K562 (cell line): Measurements from ENCODE around the gene ATP13A1. TPM values are rescaled to one million over a fixed set of nuclear protein-coding genes. Genes with fewer than 3 reads are reported as not detected.

ENCODE experiments used
- HEY1 ChIP-seq: fragments of 250-450 bp; sonication (Bioruptor Pico); IDR thresholded peaks from 2 replicates; pipeline ENCODE4 v1.5.0; 2020; ENCODE audit warnings: mild to moderate bottlenecking, moderate library complexity, borderline replicate concordance
- HMGN3 ChIP-seq: IDR thresholded peaks from 2 replicates; pipeline ENCODE4 v1.6.1; 2011; ENCODE audit warnings: borderline replicate concordance, low read depth, mild to moderate bottlenecking, mixed read lengths, low read length; ENCODE audit not compliant: insufficient read length; ENCODE audit errors: extremely low read depth
- MCM3 ChIP-seq: fragments of 450-650 bp; IDR thresholded peaks from 2 replicates; pipeline ENCODE4 v1.6.1; 2016
- MXD1 ChIP-seq: fragments of 250-450 bp; sonication (Bioruptor Pico); IDR thresholded peaks from 2 replicates; pipeline ENCODE4 v1.8.0; 2021; ENCODE audit warnings: borderline replicate concordance, mild to moderate bottlenecking, moderate library complexity; ENCODE audit not compliant: poor library complexity, severe bottlenecking
- MYNN ChIP-seq, 2 experiments: sonication (generic); formaldehyde crosslinking in 1 of 2; IDR thresholded peaks; 2 replicates each; pipeline versions ENCODE4 v1.5.0 to v1.6.1; 2016 to 2020; ENCODE audit warnings: antibody characterized with exemption in 1 of 2, missing genetic modification reagents in 1 of 2
- RBM22 ChIP-seq: fragments of 200-400 bp; formaldehyde crosslinking; IDR thresholded peaks from 2 replicates; pipeline ENCODE4 v1.6.1; 2018; ENCODE audit warnings: low read length, low read depth; ENCODE audit not compliant: poor library complexity, severe bottlenecking
- SIRT6 ChIP-seq: IDR thresholded peaks from one replicate; pipeline ENCODE4 v1.6.1; 2012; ENCODE audit warnings: low read depth, mild to moderate bottlenecking, control low read depth, inconsistent platforms, low read length, moderate library complexity
- SMAD3 ChIP-seq: fragments of 450-650 bp; formaldehyde crosslinking; conservative IDR thresholded peaks from 2 replicates; pipeline ENCODE4 v1.4.0; 2020; ENCODE audit warnings: mild to moderate bottlenecking
- YY1 ChIP-seq, 3 experiments: IDR thresholded peaks; 2 replicates each; pipeline ENCODE4 v1.6.1; 2011; ENCODE audit warnings: low read length in 2 of 3, mild to moderate bottlenecking in 2 of 3, moderate library complexity in 2 of 3, borderline replicate concordance in 1 of 3, control low read depth in 1 of 3, low read depth in 1 of 3; ENCODE audit not compliant: insufficient read depth in 3 of 3, insufficient replicate concordance in 2 of 3, control insufficient read depth in 1 of 3, insufficient read length in 1 of 3; ENCODE audit errors: extremely low read depth in 1 of 3
- ZNF174 ChIP-seq: fragments of 250-450 bp; sonication (Bioruptor Pico); IDR thresholded peaks from 2 replicates; pipeline ENCODE4 v1.4.0; 2020; ENCODE audit warnings: mild to moderate bottlenecking
- polyA plus RNA-seq, 8 experiments: library from polyadenylated mRNA; depleted of rRNA in 4 of 8; stranded (reverse) in 5 of 8; unstranded in 3 of 8; fragments of >200 nt; fragmentation: Nextera tagmentation in 2 of 8; fragmentation: Illumina TruSeq in 1 of 8; extraction: Ambion mirVana in 2 of 8; extraction: Trizol in 1 of 8; gene quantifications; 2 replicates each; pipeline versions ENCODE4 v1.2.1 to v1.2.3, GENCODE V29; 2011 to 2014; ENCODE audit warnings: inconsistent platforms in 1 of 8, missing spikeins in 1 of 8
- total RNA-seq, 7 experiments: library from RNA; depleted of rRNA in 6 of 7; stranded (reverse); fragments of >200 nt in 6 of 7; fragmentation: Illumina TruSeq in 2 of 7; extraction: Trizol in 2 of 7; gene quantifications; 2 replicates each; pipeline versions ENCODE4 v1.2.1 to v1.2.3, GENCODE V29; 2011 to 2021; ENCODE audit warnings: low replicate concordance in 1 of 7
- TF ChIP-seq, protein P1 (sequence below): fragments of 450-650 bp; IDR thresholded peaks from 2 replicates; pipeline ENCODE4 v1.6.1; 2018; ENCODE audit warnings: mild to moderate bottlenecking, low read depth; ENCODE audit not compliant: partially characterized antibody

ATP13A1 gene
- total and polyA plus RNA-seq, 9 of the 15 experiments (the other 6 are each of a cell fraction or from before 2014, with no cell fraction given): 0.90 to 83.8 (median 23.1) TPM

DNA sequence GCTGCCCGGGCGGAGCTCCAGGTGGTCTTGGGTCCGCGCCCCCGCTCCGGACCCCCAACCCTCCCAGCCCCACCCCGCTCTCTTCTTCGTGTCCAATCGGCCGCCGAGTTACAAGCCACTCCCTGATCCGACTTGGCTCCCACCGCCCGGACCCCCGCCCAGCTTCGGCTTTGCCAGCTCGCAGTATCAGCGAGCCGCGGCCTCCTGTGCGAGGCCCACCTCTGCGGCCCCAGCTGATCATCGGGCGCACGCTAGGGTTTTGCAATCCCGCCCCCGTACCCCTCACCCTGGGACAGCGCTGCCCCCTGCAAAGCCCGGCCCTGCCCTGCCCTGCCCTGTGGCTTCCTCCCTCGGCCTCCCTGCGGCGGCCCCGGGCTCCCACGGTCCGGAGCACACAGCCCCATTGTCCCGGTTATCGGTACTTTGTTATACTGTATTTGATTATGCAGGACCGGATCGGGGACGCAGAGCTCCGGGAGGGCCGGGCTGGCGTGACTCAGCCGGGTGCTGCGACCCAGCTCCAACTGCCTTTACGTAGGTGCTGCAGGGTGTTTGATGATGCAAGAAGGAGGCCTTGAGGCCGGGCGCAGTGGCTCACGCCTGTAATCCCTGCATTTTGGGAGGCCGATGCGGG is 34.9 kb downstream of the ATP13A1 start (continued):
- TF ChIP-seq HEY1 (CRISPR knock-in tag) (no peak), MYNN (IDR thresholded peaks at IDR 0.05) (no peak), MYNN (CRISPR knock-in tag; IDR thresholded peaks at IDR 0.05) (no peak), RBM22 (no peak), SIRT6 (no peak), ZNF174 (no peak), YY1 (IDR thresholded peaks at IDR 0.05; ENCODE audit: borderline replicate concordance in 1 of 3, control insufficient read depth in 1 of 3, extremely low read depth in 1 of 3, insufficient read depth in 3 of 3, insufficient read length in 1 of 3, insufficient replicate concordance in 2 of 3, low read depth in 1 of 3, low read length in 2 of 3) (no peak), HMGN3 (no peak), SMAD3 (CRISPR knock-in tag) (no peak), MXD1 (CRISPR knock-in tag) (no peak), MCM3 (no peak)
- TF ChIP-seq, protein P1, sequence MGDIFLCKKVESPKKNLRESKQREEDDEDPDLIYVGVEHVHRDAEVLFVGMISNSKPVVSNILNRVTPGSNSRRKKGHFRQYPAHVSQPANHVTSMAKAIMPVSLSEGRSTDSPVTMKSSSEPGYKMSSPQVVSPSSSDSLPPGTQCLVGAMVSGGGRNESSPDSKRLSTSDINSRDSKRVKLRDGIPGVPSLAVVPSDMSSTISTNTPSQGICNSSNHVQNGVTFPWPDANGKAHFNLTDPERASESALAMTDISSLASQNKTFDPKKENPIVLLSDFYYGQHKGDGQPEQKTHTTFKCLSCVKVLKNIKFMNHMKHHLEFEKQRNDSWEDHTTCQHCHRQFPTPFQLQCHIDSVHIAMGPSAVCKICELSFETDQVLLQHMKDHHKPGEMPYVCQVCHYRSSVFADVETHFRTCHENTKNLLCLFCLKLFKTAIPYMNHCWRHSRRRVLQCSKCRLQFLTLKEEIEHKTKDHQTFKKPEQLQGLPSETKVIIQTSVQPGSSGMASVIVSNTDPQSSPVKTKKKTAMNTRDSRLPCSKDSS: no peak
